Immature natural killer cell (primary cell): Measurements from ENCODE around the gene FXYD3. TPM values are rescaled to one million over a fixed set of nuclear protein-coding genes. Genes with fewer than 3 reads are reported as not detected.
A peak's percentile ranks its signal among the peaks of the same experiment; 100 is the strongest.

Experiments
- DNase-seq, 3 donors: peaks; one replicate each; pipeline ENCODE4 v3.0.0; 2022; ENCODE audit warnings: mixed read lengths in 1 of 3
- H3K27ac Mint-ChIP-seq, 6 donors: one replicate each; pipeline ENCODE4 v1.8.0; 2020; ENCODE audit warnings: mixed read lengths in 6 of 6, mild to moderate bottlenecking in 5 of 6, inconsistent platforms in 4 of 6, moderate library complexity in 3 of 6
- H3K27me3 Mint-ChIP-seq, 3 donors: one replicate each; pipeline ENCODE4 v1.8.0; 2020 to 2021; ENCODE audit warnings: low read depth in 3 of 3, mild to moderate bottlenecking in 3 of 3, mixed read lengths in 3 of 3, moderate library complexity in 3 of 3, inconsistent platforms in 1 of 3
- H3K36me3 Mint-ChIP-seq, 3 donors: one replicate each; pipeline ENCODE4 v1.8.0; 2020; ENCODE audit warnings: mixed read lengths in 3 of 3, inconsistent platforms in 2 of 3, mild to moderate bottlenecking in 2 of 3
- H3K4me1 Mint-ChIP-seq, 2 donors: one replicate each; pipeline ENCODE4 v1.8.0; 2020; ENCODE audit warnings: inconsistent platforms in 2 of 2, mild to moderate bottlenecking in 2 of 2, mixed read lengths in 2 of 2, moderate library complexity in 1 of 2
- H3K4me3 Mint-ChIP-seq, 5 donors: one replicate each; pipeline ENCODE4 v1.8.0; 2020; ENCODE audit warnings: mild to moderate bottlenecking in 5 of 5, mixed read lengths in 5 of 5, inconsistent platforms in 3 of 5, moderate library complexity in 3 of 5
- H3K9me3 Mint-ChIP-seq, 6 donors: one replicate each; pipeline ENCODE4 v1.8.0; 2020; ENCODE audit warnings: mild to moderate bottlenecking in 6 of 6, mixed read lengths in 6 of 6, inconsistent platforms in 4 of 6, moderate library complexity in 3 of 6
- polyA plus RNA-seq, 3 donors: library from polyadenylated mRNA; unstranded; fragments of 300-500 nt; fragmentation: Illumina TruSeq; gene quantifications; one replicate each; pipeline ENCODE4 v1.2.3, GENCODE V29; 2021

The FXYD3 gene
- polyA plus RNA-seq, 3 donors from 2014 or later: not detected

DNA sequence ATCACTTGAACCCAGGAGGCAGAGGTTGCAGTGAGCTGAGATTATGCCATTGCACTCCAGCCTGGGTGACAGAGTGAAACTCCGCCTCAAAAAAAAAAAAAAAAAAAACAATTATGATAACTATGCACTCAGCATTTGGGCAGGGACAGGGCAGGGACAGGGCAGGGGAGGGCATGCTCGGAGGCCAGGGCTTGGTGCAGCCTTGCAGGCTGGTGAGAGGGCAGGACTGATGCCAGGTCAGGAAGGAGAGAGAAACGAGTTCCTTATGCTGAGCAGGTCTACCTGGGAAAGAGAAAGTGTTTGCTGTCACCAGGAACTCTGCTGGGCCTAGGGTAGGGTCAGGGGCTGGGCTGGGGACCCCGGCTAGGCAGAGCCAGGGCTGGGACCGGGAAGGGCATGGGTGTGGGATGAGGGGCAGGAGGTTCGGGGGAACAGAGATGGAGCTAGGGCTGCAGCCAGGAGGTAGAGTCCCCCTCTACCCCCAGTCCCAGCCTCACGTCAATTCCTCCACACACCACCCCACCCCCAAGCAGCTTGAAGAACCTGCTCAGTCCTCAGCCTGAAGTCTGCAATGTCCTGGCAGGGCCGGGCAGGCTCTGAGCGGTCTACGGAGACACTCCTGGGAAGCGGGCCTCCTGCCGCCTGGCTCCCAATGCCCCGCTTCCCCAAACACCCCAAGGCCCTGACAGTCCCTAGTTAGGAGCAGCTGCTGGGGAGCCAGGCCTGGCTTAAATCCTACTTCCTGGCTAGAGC is 2.8 kb downstream of the FXYD3 start:
- no peak for DNase-seq
- no peak overlapping the region for H3K27ac Mint-ChIP-seq
- H3K4me3 Mint-ChIP-seq: no peak overlapping the region
- H3K4me1 Mint-ChIP-seq: peaks cover 4 to 6% of the 10 kb centered on the region in 2 donors
- H3K36me3 Mint-ChIP-seq: no peaks in the 10 kb centered on the region
- H3K9me3 Mint-ChIP-seq: no peaks in the 10 kb centered on the region
- H3K27me3 Mint-ChIP-seq: peaks cover 2 to 8% (median 4%) of the 10 kb centered on the region in 3 donors

GRCh38 chr19:35119091-35119490 is 3.5 kb downstream of the FXYD3 start:
- no peak for DNase-seq
- H3K27me3 Mint-ChIP-seq: peaks cover 2 to 6% (median 4%) of the 10 kb centered on the region in 3 donors

GRCh38 chr19:35119578-35120155 is 4.0 kb downstream of the FXYD3 start:
- Mint-ChIP-seq H3K27me3 (peaks cover 2 to 9% (median 4%) of the 10 kb centered on the region in 3 donors), H3K36me3 (no peaks in the 10 kb centered on the region), H3K4me1 (peaks cover 12 to 13% of the 10 kb centered on the region in 2 donors), H3K27ac (no peak overlapping the region), H3K9me3 (no peaks in the 10 kb centered on the region), H3K4me3 (no peak overlapping the region)
- DNase-seq: no peak

More at GRCh38 chr19:35119091-35119490, 3.5 kb downstream of the FXYD3 start:
- H3K4me1 Mint-ChIP-seq: peaks cover 9 to 11% of the 10 kb centered on the region in 2 donors
- no peak overlapping the region for H3K4me3 Mint-ChIP-seq
- H3K36me3 Mint-ChIP-seq: no peaks in the 10 kb centered on the region
- H3K9me3 Mint-ChIP-seq: no peaks in the 10 kb centered on the region
- no peak overlapping the region for H3K27ac Mint-ChIP-seq

- Mint-ChIP-seq H3K9me3 (no peaks in the 10 kb centered on the region), H3K27me3 (peaks cover 2 to 8% (median 2%) of the 10 kb centered on the region in 3 donors), H3K4me1 (peaks cover 13 to 14% of the 10 kb centered on the region in 2 donors), H3K27ac (no peak overlapping the region), H3K4me3 (no peak overlapping the region), H3K36me3 (no peaks in the 10 kb centered on the region)
- DNase-seq: no peak
These were observed 4.9 kb downstream of the FXYD3 start for GRCh38 chr19:35120492-35120891.

DNA sequence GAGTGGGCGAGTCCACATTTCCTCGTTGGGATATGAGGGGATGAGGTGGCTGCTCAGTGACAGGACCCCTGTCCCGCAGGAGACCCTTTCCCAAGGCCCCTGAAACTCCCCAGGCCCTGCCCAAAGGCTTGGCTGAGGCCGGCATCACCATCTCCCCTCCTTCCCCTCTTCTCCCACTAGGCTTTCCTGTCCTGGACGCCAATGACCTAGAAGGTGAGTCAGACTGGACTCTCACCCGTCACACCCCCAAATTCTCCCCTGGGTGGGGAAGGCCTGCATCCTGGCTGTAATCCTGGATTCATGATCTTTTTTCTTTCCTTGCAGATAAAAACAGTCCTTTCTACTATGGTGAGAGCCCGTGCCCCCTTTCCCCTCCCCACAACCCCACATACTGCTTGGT is 5.3 kb downstream of the FXYD3 start:
- peaks cover 0 to 8% (median 0%) of the 10 kb centered on the region in 3 donors for H3K27me3 Mint-ChIP-seq
- H3K4me1 Mint-ChIP-seq: peaks cover 13 to 15% of the 10 kb centered on the region in 2 donors
- no peak overlapping the region for H3K4me3 Mint-ChIP-seq
- DNase-seq: no peak
- no peaks in the 10 kb centered on the region for H3K36me3 Mint-ChIP-seq
- no peak overlapping the region for H3K27ac Mint-ChIP-seq
- H3K9me3 Mint-ChIP-seq: no peaks in the 10 kb centered on the region

GRCh38 chr19:35122687-35123551 is 7.3 kb downstream of the FXYD3 start:
- Mint-ChIP-seq H3K27me3 (peaks cover 0 to 5% (median 0%) of the 10 kb centered on the region in 3 donors), H3K4me1 (peaks cover 13 to 15% of the 10 kb centered on the region in 2 donors), H3K36me3 (no peaks in the 10 kb centered on the region), H3K4me3 (no peak overlapping the region), H3K27ac (no peak overlapping the region), H3K9me3 (no peaks in the 10 kb centered on the region)
- DNase-seq: no peak

- Mint-ChIP-seq H3K4me1 (peaks cover 13 to 15% of the 10 kb centered on the region in 2 donors), H3K27ac (peak overlapping the region in 3 of 6 donors; percentile 26 to 79 (median 59)), H3K36me3 (no peaks in the 10 kb centered on the region), H3K9me3 (no peaks in the 10 kb centered on the region), H3K27me3 (peaks cover 0 to 5% (median 0%) of the 10 kb centered on the region in 3 donors), H3K4me3 (peak overlapping the region; percentile 70 to 86 (median 83))
- DNase-seq: no peak
These were observed 8.0 kb downstream of the FXYD3 start for GRCh38 chr19:35123573-35123972.

DNA sequence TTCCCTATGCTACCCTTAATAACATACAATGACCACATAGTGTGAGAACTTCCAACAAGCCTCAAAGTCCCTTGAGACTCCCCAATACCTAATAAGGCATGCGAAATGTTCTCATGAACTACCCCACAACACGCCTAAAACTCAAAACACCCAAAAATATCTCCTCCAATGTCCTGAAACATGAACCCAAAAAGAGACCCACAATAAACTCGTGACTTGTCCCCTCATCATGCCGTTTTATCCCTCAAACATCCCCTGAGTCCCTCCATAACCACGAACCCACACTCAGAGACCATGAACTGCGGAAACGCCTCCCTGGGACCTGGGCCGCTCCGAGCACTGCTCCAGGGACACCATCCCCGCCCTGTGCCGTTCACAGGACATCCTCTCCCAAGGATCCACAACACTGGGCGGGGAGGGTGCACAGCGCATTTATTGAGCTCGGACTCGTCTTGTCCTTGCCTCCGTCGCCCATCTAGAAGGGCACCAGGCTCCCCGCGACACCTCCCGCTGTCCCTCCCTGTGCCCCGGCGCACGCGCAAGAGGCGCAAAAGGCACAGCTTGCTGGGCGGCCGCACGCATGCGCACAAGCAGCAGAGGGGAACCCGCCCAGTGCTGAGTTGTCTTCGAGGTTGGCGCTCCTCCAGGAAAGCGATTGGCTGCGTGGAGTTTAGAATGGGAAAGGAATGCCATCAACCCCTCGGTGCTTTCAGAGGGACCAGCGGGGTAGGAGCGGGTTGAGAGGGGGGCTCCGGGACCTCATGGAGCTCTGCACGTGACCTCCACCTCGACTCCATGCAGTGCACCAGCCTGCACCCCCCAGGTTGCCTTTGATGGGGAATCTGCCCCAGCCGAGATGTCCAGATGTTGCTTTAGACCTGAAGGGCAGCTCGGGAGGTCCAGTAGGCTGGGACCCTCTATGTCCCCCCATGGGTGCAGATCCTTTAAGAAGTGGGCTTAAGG is 8.8 kb downstream of the FXYD3 start:
- peak overlapping the region; percentile 45 to 86 (median 64) for H3K27ac Mint-ChIP-seq
- peaks cover 13 to 15% of the 10 kb centered on the region in 2 donors for H3K4me1 Mint-ChIP-seq
- peaks cover 0 to 6% (median 0%) of the 10 kb centered on the region in 3 donors for H3K27me3 Mint-ChIP-seq
- no peaks in the 10 kb centered on the region for H3K9me3 Mint-ChIP-seq
- H3K36me3 Mint-ChIP-seq: no peaks in the 10 kb centered on the region
- peak; percentile 73 to 83 (median 79) for DNase-seq
- peak overlapping the region; percentile 70 to 86 (median 83) for H3K4me3 Mint-ChIP-seq

DNA sequence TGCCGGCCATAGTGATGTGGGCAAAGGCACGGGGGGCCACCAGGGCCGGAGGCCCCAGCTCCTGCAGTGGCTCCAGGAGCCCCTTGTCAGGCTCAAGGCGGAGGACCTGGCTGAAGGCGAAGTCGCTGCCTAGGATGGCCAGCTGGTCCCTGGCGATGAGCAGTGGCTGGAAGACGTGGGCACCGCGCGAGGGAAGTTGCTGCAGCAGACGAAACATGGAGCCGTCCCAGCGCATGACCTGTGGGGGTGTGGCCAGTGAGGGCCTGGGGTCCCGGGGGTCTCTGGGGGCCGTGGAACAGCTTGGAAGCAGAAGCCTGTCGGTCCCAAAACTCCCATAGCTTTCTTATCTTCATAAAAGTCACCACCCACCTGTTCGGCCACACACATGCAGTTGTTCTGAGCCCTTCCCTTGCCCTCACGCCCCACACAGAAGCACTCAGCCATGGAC is 9.7 kb downstream of the FXYD3 start:
- H3K4me1 Mint-ChIP-seq: peaks cover 13 to 15% of the 10 kb centered on the region in 2 donors
- peak overlapping the region in 1 of 5 donors; percentile 38 for H3K4me3 Mint-ChIP-seq
- H3K9me3 Mint-ChIP-seq: no peaks in the 10 kb centered on the region
- no peaks in the 10 kb centered on the region for H3K36me3 Mint-ChIP-seq
- no peak overlapping the region for H3K27ac Mint-ChIP-seq
- peaks cover 0 to 6% (median 0%) of the 10 kb centered on the region in 3 donors for H3K27me3 Mint-ChIP-seq
- no peak for DNase-seq

DNA sequence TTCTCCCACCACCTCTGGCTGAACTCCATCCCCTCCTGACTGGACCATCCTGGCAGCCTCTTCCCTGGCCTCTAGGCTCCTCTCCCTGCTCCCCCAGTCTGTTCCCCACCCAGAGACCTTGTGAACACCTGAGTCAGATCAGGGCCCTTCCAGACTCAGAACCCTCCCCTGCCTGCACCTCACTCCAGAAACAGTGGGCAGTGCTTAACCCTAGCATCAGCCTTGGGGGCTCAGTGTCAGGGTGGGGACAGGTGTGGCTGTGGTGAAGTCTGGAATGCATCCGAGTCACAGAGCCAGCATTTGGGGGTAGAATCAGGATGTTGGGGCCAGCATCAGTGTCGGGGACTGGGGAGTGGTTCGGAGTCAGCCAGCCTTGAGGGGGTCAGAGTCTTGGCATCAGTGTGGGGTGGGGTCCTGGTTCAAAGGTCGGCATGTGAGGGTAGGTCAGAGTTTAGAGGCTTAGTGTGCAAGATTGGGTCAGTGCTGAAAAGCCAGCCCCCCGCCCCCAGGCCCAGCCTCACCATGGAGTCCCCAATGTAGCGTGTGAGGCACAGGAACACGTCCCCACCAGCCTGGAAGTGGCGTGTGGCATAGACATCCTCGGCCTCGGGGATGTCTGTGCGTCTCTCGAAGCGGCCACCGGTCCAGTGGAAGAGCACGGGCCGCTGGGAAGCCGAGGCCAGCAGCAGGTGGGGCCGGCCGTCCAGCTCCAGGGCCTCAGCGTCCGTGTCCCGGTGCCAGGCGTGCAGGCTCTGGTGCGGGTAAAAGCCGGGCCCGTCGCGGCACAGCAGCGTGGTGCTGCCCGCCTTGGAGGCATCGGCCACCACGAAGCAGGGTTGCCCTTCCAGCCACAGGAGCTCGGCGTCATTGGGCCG is 10.4 kb downstream of the FXYD3 start:
- H3K27me3 Mint-ChIP-seq: peaks cover 0 to 9% (median 0%) of the 10 kb centered on the region in 3 donors

GRCh38 chr19:35126624-35126959 is 11.0 kb downstream of the FXYD3 start:
- no peak for DNase-seq
- no peak overlapping the region for H3K4me3 Mint-ChIP-seq
- no peaks in the 10 kb centered on the region for H3K36me3 Mint-ChIP-seq
- peaks cover 0 to 9% (median 0%) of the 10 kb centered on the region in 3 donors for H3K27me3 Mint-ChIP-seq
- no peaks in the 10 kb centered on the region for H3K9me3 Mint-ChIP-seq
- H3K27ac Mint-ChIP-seq: no peak overlapping the region
- peaks cover 13 to 15% of the 10 kb centered on the region in 2 donors for H3K4me1 Mint-ChIP-seq

More for the DNA sequence above, 10.4 kb downstream of the FXYD3 start:
- no peaks in the 10 kb centered on the region for H3K9me3 Mint-ChIP-seq
- H3K4me1 Mint-ChIP-seq: peaks cover 13 to 15% of the 10 kb centered on the region in 2 donors
- no peaks in the 10 kb centered on the region for H3K36me3 Mint-ChIP-seq
- H3K4me3 Mint-ChIP-seq: peak overlapping the region in 1 of 5 donors; percentile 38
- H3K27ac Mint-ChIP-seq: peak overlapping the region in 1 of 6 donors; percentile 46
- no peak for DNase-seq

- Mint-ChIP-seq H3K27ac (no peak overlapping the region), H3K4me1 (peaks cover 13 to 15% of the 10 kb centered on the region in 2 donors)
- DNase-seq: no peak
These were observed 12.2 kb downstream of the FXYD3 start for GRCh38 chr19:35127871-35128270.

More at GRCh38 chr19:35127871-35128270, 12.2 kb downstream of the FXYD3 start:
- Mint-ChIP-seq H3K27me3 (peaks cover 0 to 9% (median 0%) of the 10 kb centered on the region in 3 donors), H3K36me3 (no peaks in the 10 kb centered on the region), H3K4me3 (no peak overlapping the region), H3K9me3 (no peaks in the 10 kb centered on the region)
